GM06990 (cell line): Measurements from ENCODE around the gene PDZD2.
"Not testable (repeated sequence)": the region's sequence is repeated elsewhere in the genome, so short reads cannot be mapped to it uniquely, and the experiment has no call there.

Source experiments
- DNase-seq: peaks from one replicate; pipeline ENCODE4 v3.0.0-alpha.2; 2011; ENCODE audit not compliant: insufficient read length; ENCODE audit errors: extremely low read depth
- H3K27me3 ChIP-seq: replicated peaks from 2 replicates; pipeline ENCODE4 v1.6.0; 2011; ENCODE audit warnings: low read length; ENCODE audit not compliant: control insufficient read depth, insufficient read depth
- H3K36me3 ChIP-seq: 2 replicates; pipeline ENCODE4 v1.5.1; 2011; ENCODE audit warnings: low read length; ENCODE audit not compliant: control insufficient read depth, insufficient read depth
- H3K4me3 ChIP-seq: replicated peaks from 2 replicates; pipeline ENCODE4 v1.5.1; 2011; ENCODE audit warnings: low read depth, mild to moderate bottlenecking, control low read depth, low read length
- CTCF ChIP-seq: IDR thresholded peaks from 2 replicates; pipeline ENCODE4 v1.5.1; 2011; ENCODE audit warnings: low read length, control low read depth, mild to moderate bottlenecking, inconsistent platforms; ENCODE audit not compliant: insufficient read depth, poor library complexity, severe bottlenecking

The PDZD2 gene

GRCh38 chr5:32109236-32109635, 470.3 kb downstream of the PDZD2 start:
- H3K36me3 ChIP-seq = peaks cover 10% of the 10 kb centered on the region
- no peak for TF ChIP-seq CTCF
- DNase-seq = no peak
- H3K4me3 ChIP-seq = no peak overlapping the region
- H3K27me3 ChIP-seq = no peaks in the 10 kb centered on the region

GRCh38 chr5:32110111-32110696, 471.3 kb downstream of the PDZD2 start:
- H3K27me3 ChIP-seq = no peaks in the 10 kb centered on the region
- no peak for DNase-seq
- no peak for TF ChIP-seq CTCF
- H3K4me3 ChIP-seq = no peak overlapping the region
- H3K36me3 ChIP-seq = peaks cover 10% of the 10 kb centered on the region

GRCh38 chr5:32115985-32116384, 477.1 kb downstream of the PDZD2 start:
- no peak for DNase-seq
- Histone ChIP-seq H3K36me3 (peaks cover 6% of the 10 kb centered on the region), H3K27me3 (no peaks in the 10 kb centered on the region), H3K4me3 (no peak overlapping the region)
- no peak for TF ChIP-seq CTCF

- Histone ChIP-seq H3K36me3 (peaks cover 4% of the 10 kb centered on the region), H3K4me3 (no peak overlapping the region), H3K27me3 (no peaks in the 10 kb centered on the region)
- no peak for TF ChIP-seq CTCF
- DNase-seq = no peak
These were observed 477.8 kb downstream of the PDZD2 start for GRCh38 chr5:32116574-32117313.

- not testable (repeated sequence) for H3K27me3 ChIP-seq, H3K36me3 ChIP-seq, H3K4me3 ChIP-seq, DNase-seq
These were observed 480.0 kb downstream of the PDZD2 start for GRCh38 chr5:32118922-32119321.

- Histone ChIP-seq H3K27me3 (no peaks in the 10 kb centered on the region), H3K36me3 (peaks cover 9% of the 10 kb centered on the region), H3K4me3 (no peak overlapping the region)
- TF ChIP-seq CTCF = no peak
- no peak for DNase-seq
These were observed 484.3 kb downstream of the PDZD2 start for GRCh38 chr5:32123058-32123805.
